Measurements from ENCODE around the gene LCLAT1. TPM values are rescaled to one million over a fixed set of nuclear protein-coding genes. Genes with fewer than 3 reads are reported as not detected.

Gene LCLAT1
- total and polyA plus RNA-seq, 2 donors (not counting 1 experiment from before 2014, with no cell fraction given), result 5.1 to 21.9 TPM

DNA sequence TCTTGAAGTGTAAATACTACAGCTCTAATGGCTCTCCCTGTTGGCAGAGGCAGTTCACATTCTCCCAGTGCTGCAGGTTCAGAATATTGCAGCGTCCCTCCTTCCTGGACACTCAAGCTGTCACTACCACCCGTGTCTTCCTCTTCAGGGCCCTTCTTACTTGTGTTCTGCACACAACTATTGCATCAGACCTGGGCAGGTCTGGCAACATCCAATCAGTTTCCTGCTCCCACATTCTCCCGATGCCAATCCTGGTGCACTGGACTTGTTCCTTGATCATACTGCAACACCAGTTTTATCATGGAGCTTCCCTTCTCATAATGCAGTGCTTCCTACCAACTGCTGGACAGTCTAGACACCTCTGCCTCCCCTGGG is 198.7 kb downstream of the LCLAT1 start:
- intact Hi-C loops (cut with micrococcal nuclease), result no loop called here
- Mint-ChIP-seq H3K27ac (no peak overlapping the region), H3K27me3 (no peaks in the 10 kb centered on the region), H3K9me3 (ENCODE audit: insufficient read depth) (no peaks in the 10 kb centered on the region), H3K4me3 (no peak overlapping the region), H3K4me1 (peaks cover 13% of the 10 kb centered on the region)
- Histone ChIP-seq H3K27me3 (replicated peaks in 1 of 4; ENCODE audit: control extremely low read depth in 1 of 4, control insufficient read depth in 3 of 4, insufficient read depth in 4 of 4, low read length in 3 of 4) (no peaks in the 10 kb centered on the region), H3K4me1 (ENCODE audit: control insufficient read depth in 2 of 2, insufficient read depth in 2 of 2, low read length in 2 of 2) (peaks cover 8% of the 10 kb centered on the region in 2 donors), H4K20me1 (ENCODE audit: control insufficient read depth, insufficient read depth, low read length, poor library complexity, severe bottlenecking) (no peaks in the 10 kb centered on the region), H3K27ac (ENCODE audit: low read length in 2 of 2) (no peak overlapping the region), H3K36me3 (replicated peaks in 1 of 2; ENCODE audit: control extremely low read depth in 1 of 2, control insufficient read depth in 1 of 2, extremely low read depth in 1 of 2, insufficient read depth in 2 of 2, low read length in 1 of 2) (no peaks in the 10 kb centered on the region), H3K9me3 (ENCODE audit: control extremely low read depth in 1 of 3, control insufficient read depth in 2 of 3, insufficient read depth in 1 of 3, low read length in 2 of 3) (no peaks in the 10 kb centered on the region), H2AFZ (ENCODE audit: insufficient read depth, low read depth, low read length, poor library complexity, severe bottlenecking) (no peak overlapping the region), H3K4me3 (ENCODE audit: control extremely low read depth in 1 of 5, extremely low read depth in 1 of 5, insufficient read depth in 1 of 5, low read depth in 2 of 5, low read length in 4 of 5) (no peak overlapping the region), H3K79me2 (ENCODE audit: control insufficient read depth, insufficient read depth, low read length) (no peaks in the 10 kb centered on the region), H3K4me2 (replicated peaks; ENCODE audit: low read depth, low read length, poor library complexity, severe bottlenecking) (no peak overlapping the region), H3K9ac (ENCODE audit: low read length) (no peak overlapping the region)
- no peak for DNase-seq
- WGBS (ENCODE audit: insufficient coverage), result 93% methylated on average over 3 of the region's 3 CpGs
- POLR2A ChIA-PET, result no interaction called here
- no peak for ATAC-seq (ENCODE audit: low read depth)
- TF ChIP-seq EZH2 (IDR thresholded peaks at IDR 0.05; ENCODE audit: borderline replicate concordance, insufficient read depth, low read depth, low read length, poor library complexity, severe bottlenecking), result no peak
- TF ChIP-seq, protein P1, sequence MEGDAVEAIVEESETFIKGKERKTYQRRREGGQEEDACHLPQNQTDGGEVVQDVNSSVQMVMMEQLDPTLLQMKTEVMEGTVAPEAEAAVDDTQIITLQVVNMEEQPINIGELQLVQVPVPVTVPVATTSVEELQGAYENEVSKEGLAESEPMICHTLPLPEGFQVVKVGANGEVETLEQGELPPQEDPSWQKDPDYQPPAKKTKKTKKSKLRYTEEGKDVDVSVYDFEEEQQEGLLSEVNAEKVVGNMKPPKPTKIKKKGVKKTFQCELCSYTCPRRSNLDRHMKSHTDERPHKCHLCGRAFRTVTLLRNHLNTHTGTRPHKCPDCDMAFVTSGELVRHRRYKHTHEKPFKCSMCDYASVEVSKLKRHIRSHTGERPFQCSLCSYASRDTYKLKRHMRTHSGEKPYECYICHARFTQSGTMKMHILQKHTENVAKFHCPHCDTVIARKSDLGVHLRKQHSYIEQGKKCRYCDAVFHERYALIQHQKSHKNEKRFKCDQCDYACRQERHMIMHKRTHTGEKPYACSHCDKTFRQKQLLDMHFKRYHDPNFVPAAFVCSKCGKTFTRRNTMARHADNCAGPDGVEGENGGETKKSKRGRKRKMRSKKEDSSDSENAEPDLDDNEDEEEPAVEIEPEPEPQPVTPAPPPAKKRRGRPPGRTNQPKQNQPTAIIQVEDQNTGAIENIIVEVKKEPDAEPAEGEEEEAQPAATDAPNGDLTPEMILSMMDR (IDR thresholded peaks at IDR 0.05), result no peak
- CTCF ChIA-PET, result no interaction called here

DNA sequence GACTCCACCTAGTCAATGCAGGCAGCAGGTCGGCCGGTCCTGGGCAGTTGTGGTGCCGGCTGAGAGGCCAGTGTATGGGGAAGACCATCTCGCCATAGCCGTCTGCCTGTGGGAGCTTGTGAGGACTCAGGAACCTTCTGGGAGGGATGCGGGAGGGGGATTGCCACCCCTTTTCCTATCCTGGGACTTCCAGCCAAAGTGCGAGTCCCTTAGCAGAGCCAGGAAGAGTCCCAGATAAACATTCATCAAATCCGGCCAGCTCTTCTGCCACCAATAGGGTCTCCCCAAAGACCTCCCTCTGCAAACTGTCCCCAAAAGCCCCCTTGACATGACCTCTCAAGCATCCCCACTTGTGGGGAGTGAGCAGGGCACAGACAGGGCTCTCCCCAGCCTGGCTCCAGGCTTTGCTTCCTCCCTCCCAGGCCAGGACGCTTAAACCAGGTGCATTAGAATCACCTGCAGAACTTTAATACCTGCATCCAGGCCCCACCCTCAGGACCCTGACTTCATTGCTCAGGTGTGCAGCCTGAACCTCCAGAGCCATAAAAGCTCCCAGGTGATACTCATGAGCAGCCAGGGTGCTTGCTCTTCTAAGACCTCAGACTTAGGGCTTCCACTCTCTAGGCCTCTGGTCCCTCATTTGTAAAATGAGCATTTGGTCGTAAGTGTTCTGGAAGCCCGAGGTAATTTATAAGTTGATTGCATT is 200.9 kb downstream of the LCLAT1 start:
- Histone ChIP-seq H3K27ac (ENCODE audit: low read length in 2 of 2) (no peak overlapping the region), H3K27me3 (replicated peaks in 1 of 4; ENCODE audit: control extremely low read depth in 1 of 4, control insufficient read depth in 3 of 4, insufficient read depth in 4 of 4, low read length in 3 of 4) (no peaks in the 10 kb centered on the region), H2AFZ (ENCODE audit: insufficient read depth, low read depth, low read length, poor library complexity, severe bottlenecking) (no peak overlapping the region), H3K79me2 (ENCODE audit: control insufficient read depth, insufficient read depth, low read length) (no peaks in the 10 kb centered on the region), H3K9me3 (ENCODE audit: control extremely low read depth in 1 of 3, control insufficient read depth in 2 of 3, insufficient read depth in 1 of 3, low read length in 2 of 3) (no peaks in the 10 kb centered on the region), H3K4me2 (replicated peaks; ENCODE audit: low read depth, low read length, poor library complexity, severe bottlenecking) (no peak overlapping the region), H3K4me3 (ENCODE audit: control extremely low read depth in 1 of 5, extremely low read depth in 1 of 5, insufficient read depth in 1 of 5, low read depth in 2 of 5, low read length in 4 of 5) (no peak overlapping the region), H3K9ac (ENCODE audit: low read length) (no peak overlapping the region), H3K36me3 (replicated peaks in 1 of 2; ENCODE audit: control extremely low read depth in 1 of 2, control insufficient read depth in 1 of 2, extremely low read depth in 1 of 2, insufficient read depth in 2 of 2, low read length in 1 of 2) (no peaks in the 10 kb centered on the region), H4K20me1 (ENCODE audit: control insufficient read depth, insufficient read depth, low read length, poor library complexity, severe bottlenecking) (no peaks in the 10 kb centered on the region), H3K4me1 (ENCODE audit: control insufficient read depth in 2 of 2, insufficient read depth in 2 of 2, low read length in 2 of 2) (no peaks in the 10 kb centered on the region)
- no peak overlapping the region for H3K4me3 Mint-ChIP-seq
- ChIA-PET POLR2A (no interaction called here), CTCF (interaction anchor here (0.6 kb wide), 1 partner anchor 437 kb away, joined by 4 read pairs; no protein-coding TSS in a partner anchor)
- DNase-seq, result no peak
- WGBS (ENCODE audit: insufficient coverage), result 100% methylated on average over 9 of the region's 11 CpGs
- H3K4me1 Mint-ChIP-seq, result no peaks in the 10 kb centered on the region
- ATAC-seq (ENCODE audit: low read depth), result no peak
- no peaks in the 10 kb centered on the region for H3K9me3 Mint-ChIP-seq (ENCODE audit: insufficient read depth)
- H3K27me3 Mint-ChIP-seq, result no peaks in the 10 kb centered on the region
- no peak overlapping the region for H3K27ac Mint-ChIP-seq
- TF ChIP-seq, protein P1 (IDR thresholded peaks at IDR 0.05), result no peak
- no peak for TF ChIP-seq EZH2 (IDR thresholded peaks at IDR 0.05; ENCODE audit: borderline replicate concordance, insufficient read depth, low read depth, low read length, poor library complexity, severe bottlenecking)
- intact Hi-C loops (cut with micrococcal nuclease), result no loop called here

Data from B cell (primary cell).